ENCODE data around the gene TST. TPM values are rescaled to one million over a fixed set of nuclear protein-coding genes. Genes with fewer than 3 reads are reported as not detected.
A peak's percentile ranks its signal among the peaks of the same experiment; 100 is the strongest.

The TST gene
- polyA plus RNA-seq, 1 of the 3 experiments (the other 2 are of a cell fraction), result 49.4 TPM

- H3K4me1 ChIP-seq (ENCODE audit: control insufficient read depth in 1 of 2, insufficient read depth in 2 of 2, low read depth in 1 of 2, low read length in 1 of 2), result peaks cover 12 to 28% of the 10 kb centered on the region in 2 experiments; a peak in 2 of 4 replicates
- H3K9ac ChIP-seq, result peak overlapping the region; percentile 68; the same call in 1 of the 2 replicates
- no peaks in the 10 kb centered on the region for H3K27me3 ChIP-seq (ENCODE audit: insufficient read depth)
- H3K4me3 ChIP-seq (ENCODE audit: low read depth in 2 of 2, low read length in 1 of 2), result peak overlapping the region; percentile 92 to 94
- H3K9me3 ChIP-seq, result no peaks in the 10 kb centered on the region
- H3K4me2 ChIP-seq, result peak overlapping the region; percentile 76
- H2AFZ ChIP-seq (ENCODE audit: low read depth), result peak overlapping the region; percentile 91
- peaks cover 3 to 12% of the 10 kb centered on the region in 2 experiments for H3K36me3 ChIP-seq (replicated peaks in 1 of 2; ENCODE audit: control insufficient read depth in 1 of 2, insufficient read depth in 2 of 2, low read length in 1 of 2)
- H3K9me2 ChIP-seq, result no peaks in the 10 kb centered on the region
- DNase-seq, result peak; percentile 55
- WGBS (ENCODE audit: low lambda C conversion rate), result 0% methylated on average over 5 of the region's 5 CpGs
- peaks cover 41% of the 10 kb centered on the region for H3K79me2 ChIP-seq (ENCODE audit: insufficient read depth)
- H3F3A ChIP-seq (replicated peaks; ENCODE audit: insufficient read depth), result no peaks in the 10 kb centered on the region
- no peak for TF ChIP-seq RCOR1 (IDR thresholded peaks at IDR 0.05; ENCODE audit: low read length)
- no peak for TF ChIP-seq CTCF (IDR thresholded peaks at IDR 0.05)
- no peak for TF ChIP-seq IRF3 (IDR thresholded peaks at IDR 0.05; ENCODE audit: low read depth, low read length)
- TF ChIP-seq RAD21 (IDR thresholded peaks at IDR 0.05; ENCODE audit: low read length), result no peak
- peak; percentile 77 for TF ChIP-seq MXI1 (IDR thresholded peaks at IDR 0.05; ENCODE audit: low read depth, low read length)
- TF ChIP-seq SMC3 (IDR thresholded peaks at IDR 0.05; ENCODE audit: low read depth, low read length), result no peak
- TF ChIP-seq RFX5 (IDR thresholded peaks at IDR 0.05; ENCODE audit: low read length), result no peak
- no peak for TF ChIP-seq GABPA (IDR thresholded peaks at IDR 0.05; ENCODE audit: low read depth)
- TF ChIP-seq USF1 (IDR thresholded peaks at IDR 0.05; ENCODE audit: borderline replicate concordance, low read depth), result peak; percentile 60; the same call in 1 of the 2 replicates
- peak; percentile 79 for TF ChIP-seq MAX (IDR thresholded peaks at IDR 0.05; ENCODE audit: low read depth)
- no peak for TF ChIP-seq TEAD4 (IDR thresholded peaks at IDR 0.05; ENCODE audit: borderline replicate concordance, insufficient read depth)
- peak overlapping the region; percentile 0 to 89; a peak in 3 of 4 replicates for H3K27ac ChIP-seq (ENCODE audit: low read depth in 2 of 2, low read length in 1 of 2)
- H4K20me1 ChIP-seq (ENCODE audit: insufficient read depth), result no peaks in the 10 kb centered on the region
- CTCF ChIA-PET, result interaction anchor here (0.8 to 2.3 kb wide), 5 partner anchors 10 to 262 kb away, joined by 3 to 17 read pairs (median 4); no protein-coding TSS in a partner anchor
- POLR2A ChIA-PET, result no interaction called here
These were observed 889 bp upstream of the TST start for GRCh38 chr22:37020192-37020479.

GRCh38 chr22:37018815-37019308, 385 bp downstream of the TST start:
- DNase-seq, result peak; percentile 68
- peaks cover 3 to 7% of the 10 kb centered on the region in 2 experiments for H3K36me3 ChIP-seq (replicated peaks in 1 of 2; ENCODE audit: control insufficient read depth in 1 of 2, insufficient read depth in 2 of 2, low read length in 1 of 2)
- peak overlapping the region; percentile 42 to 89 for H3K27ac ChIP-seq (ENCODE audit: low read depth in 2 of 2, low read length in 1 of 2)
- TF ChIP-seq JUND (IDR thresholded peaks at IDR 0.05), result no peak
- TF ChIP-seq PBX3 (IDR thresholded peaks at IDR 0.05), result no peak
- TF ChIP-seq GABPA (IDR thresholded peaks at IDR 0.05; ENCODE audit: low read depth), result no peak
- TF ChIP-seq SIN3A (IDR thresholded peaks at IDR 0.05; ENCODE audit: borderline replicate concordance, low read depth, low read length), result 0 out of 2 replicates have a peak, but pooled peaks have one; percentile 20
- 0 out of 2 replicates have a peak, but pooled peaks have one; percentile 8 for TF ChIP-seq MAX (IDR thresholded peaks at IDR 0.05; ENCODE audit: low read depth)
- H3K9me2 ChIP-seq, result no peaks in the 10 kb centered on the region
- ChIA-PET POLR2A (interaction anchor here (1.2 to 1.8 kb wide), 2 partner anchors 10 to 32 kb away, joined by 4 to 5 read pairs; partner anchors contain the start of gene KCTD17), CTCF (interaction anchor here (0.7 to 1.8 kb wide), 9 partner anchors 9 to 163 kb away, joined by 3 to 5 read pairs (median 3); no protein-coding TSS in a partner anchor)
- no peaks in the 10 kb centered on the region for H4K20me1 ChIP-seq (ENCODE audit: insufficient read depth)
- peak overlapping the region; percentile 78 to 92 for H3K4me3 ChIP-seq (ENCODE audit: low read depth in 2 of 2, low read length in 1 of 2)
- no peaks in the 10 kb centered on the region for H3F3A ChIP-seq (replicated peaks; ENCODE audit: insufficient read depth)
- H3K27me3 ChIP-seq (ENCODE audit: insufficient read depth), result no peaks in the 10 kb centered on the region
- peaks cover 41% of the 10 kb centered on the region for H3K79me2 ChIP-seq (ENCODE audit: insufficient read depth)
- peak overlapping the region; percentile 94 for H3K4me2 ChIP-seq
- H3K4me1 ChIP-seq (ENCODE audit: control insufficient read depth in 1 of 2, insufficient read depth in 2 of 2, low read depth in 1 of 2, low read length in 1 of 2), result peaks cover 12 to 28% of the 10 kb centered on the region in 2 experiments; a peak in 2 of 4 replicates
- peak overlapping the region; percentile 96 for H2AFZ ChIP-seq (ENCODE audit: low read depth)
- 0% methylated on average over 13 of the region's 35 CpGs for WGBS (ENCODE audit: low lambda C conversion rate)
- H3K9ac ChIP-seq, result peak overlapping the region; percentile 71
- H3K9me3 ChIP-seq, result no peaks in the 10 kb centered on the region

All from SK-N-SH (cell line).